Hematopoietic multipotent progenitor cell (in vitro differentiated cells): ENCODE measurements around the gene MRPS5. TPM values are rescaled to one million over a fixed set of nuclear protein-coding genes. Genes with fewer than 3 reads are reported as not detected.

Experiments
- DNase-seq, 3 donors: peaks; one replicate each; pipeline ENCODE4 v3.0.0-alpha.2; 2011 to 2015; ENCODE audit warnings: low read depth in 2 of 3, low spot score in 2 of 3
- total RNA-seq: library from RNA; depleted of rRNA; stranded (reverse); fragments of >200 nt; gene quantifications from one replicate; pipeline ENCODE4 v1.2.3, GENCODE V29; 2012

Gene MRPS5
- total RNA-seq, 1 donor: 27.7 TPM

GRCh38 chr2:95061601-95062183 is 59.9 kb downstream of the MRPS5 start:
- DNase-seq: no peak

- no peak for DNase-seq
Observed at GRCh38 chr2:95061119-95061512, 60.5 kb downstream of the MRPS5 start.

GRCh38 chr2:95060446-95061118 is 61.0 kb downstream of the MRPS5 start:
- DNase-seq: no peak

- DNase-seq: no peak
Observed at GRCh38 chr2:95059656-95060370, 61.8 kb downstream of the MRPS5 start.

- no peak for DNase-seq
Observed at GRCh38 chr2:95058989-95059641, 62.5 kb downstream of the MRPS5 start.

GRCh38 chr2:95058466-95058988 is 63.1 kb downstream of the MRPS5 start:
- no peak for DNase-seq

- DNase-seq: no peak
Observed at GRCh38 chr2:95057535-95058370, 63.9 kb downstream of the MRPS5 start.

GRCh38 chr2:95056461-95057459 is 64.8 kb downstream of the MRPS5 start:
- DNase-seq: no peak

- no peak for DNase-seq
Observed at GRCh38 chr2:95056044-95056443, 65.6 kb downstream of the MRPS5 start.

GRCh38 chr2:95055262-95055661 is 66.3 kb downstream of the MRPS5 start:
- no peak for DNase-seq

- peak in 1 of 3 donors; percentile 45 for DNase-seq
Observed at GRCh38 chr2:95054016-95054415, 67.6 kb downstream of the MRPS5 start.

GRCh38 chr2:95053543-95053942 is 68.1 kb downstream of the MRPS5 start:
- DNase-seq: peak in 2 of 3 donors; percentile 29 to 42

- no peak for DNase-seq
Observed at GRCh38 chr2:95052804-95053479, 68.7 kb downstream of the MRPS5 start.

- no peak for DNase-seq
Observed at GRCh38 chr2:95052307-95052706, 69.3 kb downstream of the MRPS5 start.

GRCh38 chr2:95051626-95052025 is 70.0 kb downstream of the MRPS5 start:
- no peak for DNase-seq

GRCh38 chr2:95050385-95051300 is 71.0 kb downstream of the MRPS5 start:
- DNase-seq: no peak

- no peak for DNase-seq
Observed at GRCh38 chr2:95049961-95050360, 71.6 kb downstream of the MRPS5 start.

GRCh38 chr2:95049683-95049955 is 72.0 kb downstream of the MRPS5 start:
- DNase-seq: no peak
